ENCODE results near the gene PEAK3.

Gene PEAK3

GRCh38 chr19:2251106-2252054, 30.6 kb downstream of the PEAK3 start:
- Histone ChIP-seq H3K27me3 (ENCODE audit: control insufficient read depth, insufficient read depth, low read length) (peaks cover 14% of the 10 kb centered on the region), H3K9me3 (ENCODE audit: control insufficient read depth, low read length) (no peaks in the 10 kb centered on the region), H2AFZ (no peak overlapping the region), H3K4me1 (no peaks in the 10 kb centered on the region), H3K79me2 (no peaks in the 10 kb centered on the region), H3K36me3 (ENCODE audit: control insufficient read depth, insufficient read depth, low read length) (no peaks in the 10 kb centered on the region), H3K27ac (no peak overlapping the region), H3K4me2 (ENCODE audit: low read length) (no peak overlapping the region), H3K4me3 (ENCODE audit: low read depth, low read length) (no peak overlapping the region), H3K9ac (no peak overlapping the region)
- TF ChIP-seq CTCF (IDR thresholded peaks at IDR 0.05), result no peak

- H3K4me1 ChIP-seq, result no peaks in the 10 kb centered on the region
- no peak overlapping the region for H3K4me2 ChIP-seq (ENCODE audit: low read length)
- H2AFZ ChIP-seq, result no peak overlapping the region
- no peak for TF ChIP-seq CTCF (IDR thresholded peaks at IDR 0.05)
- H3K9ac ChIP-seq, result no peak overlapping the region
- H3K9me3 ChIP-seq (ENCODE audit: control insufficient read depth, low read length), result no peaks in the 10 kb centered on the region
- H3K79me2 ChIP-seq, result no peaks in the 10 kb centered on the region
- H3K27me3 ChIP-seq (ENCODE audit: control insufficient read depth, insufficient read depth, low read length), result peaks cover 14% of the 10 kb centered on the region
- no peak overlapping the region for H3K4me3 ChIP-seq (ENCODE audit: low read depth, low read length)
- no peaks in the 10 kb centered on the region for H3K36me3 ChIP-seq (ENCODE audit: control insufficient read depth, insufficient read depth, low read length)
- H3K27ac ChIP-seq, result no peak overlapping the region
Observed at GRCh38 chr19:2250766-2251105, 31.2 kb downstream of the PEAK3 start.

DNA sequence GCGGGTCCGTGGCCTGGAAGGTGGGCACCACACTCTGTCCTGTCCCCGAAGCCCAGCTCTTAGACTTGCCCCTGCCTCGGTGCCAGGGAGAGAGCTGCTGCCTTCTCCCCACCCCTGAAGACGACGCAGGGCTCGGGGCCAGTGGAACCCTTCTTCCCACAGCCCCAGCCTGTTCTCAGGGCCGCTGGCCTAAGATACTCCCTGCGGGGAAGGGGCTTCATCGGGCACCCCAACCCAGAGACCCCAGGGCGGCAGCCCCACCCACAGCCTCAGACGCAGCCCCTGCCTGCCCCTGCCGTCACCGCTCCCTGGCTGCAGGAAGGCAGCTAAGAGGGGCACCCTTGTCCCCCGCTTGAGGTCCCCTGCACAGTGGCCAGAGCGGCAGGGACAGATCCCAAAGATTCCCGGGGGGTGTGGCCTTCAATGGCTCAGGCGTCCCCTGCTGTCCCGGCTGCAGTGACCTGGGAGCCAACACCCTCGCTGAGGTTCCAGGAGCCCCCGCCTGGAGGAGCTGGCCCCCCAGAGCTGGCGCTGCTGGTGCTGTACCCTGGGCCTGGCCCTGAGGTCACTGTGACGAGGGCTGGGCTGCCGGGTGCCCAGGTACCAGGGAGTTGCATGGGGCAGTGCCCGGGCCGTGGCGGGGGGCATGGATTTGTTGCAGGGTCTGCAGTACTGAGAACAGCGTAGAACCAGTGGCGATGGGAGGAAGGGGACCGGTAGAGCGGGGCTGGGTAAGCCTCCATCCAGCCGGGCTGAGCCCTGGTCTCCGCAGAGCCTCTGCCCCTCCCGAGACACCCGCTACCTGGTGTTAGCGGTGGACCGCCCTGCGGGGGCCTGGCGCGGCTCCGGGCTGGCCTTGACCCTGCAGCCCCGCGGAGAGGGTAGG, 31.9 kb downstream of the PEAK3 start:
- no peak for TF ChIP-seq CTCF (IDR thresholded peaks at IDR 0.05)
- peaks cover 14% of the 10 kb centered on the region for H3K27me3 ChIP-seq (ENCODE audit: control insufficient read depth, insufficient read depth, low read length)
- H3K36me3 ChIP-seq (ENCODE audit: control insufficient read depth, insufficient read depth, low read length), result no peaks in the 10 kb centered on the region
- no peak overlapping the region for H3K4me2 ChIP-seq (ENCODE audit: low read length)
- H3K27ac ChIP-seq, result no peak overlapping the region
- H3K9ac ChIP-seq, result no peak overlapping the region
- H2AFZ ChIP-seq, result no peak overlapping the region
- no peaks in the 10 kb centered on the region for H3K9me3 ChIP-seq (ENCODE audit: control insufficient read depth, low read length)
- no peak overlapping the region for H3K4me3 ChIP-seq (ENCODE audit: low read depth, low read length)
- no peaks in the 10 kb centered on the region for H3K4me1 ChIP-seq
- H3K79me2 ChIP-seq, result no peaks in the 10 kb centered on the region

- Histone ChIP-seq H3K27ac (no peak within 1 kb of the TSS), H3K9ac (no peak within 1 kb of the TSS), H3K79me2 (no peaks in the 10 kb centered on the region), H3K4me2 (ENCODE audit: low read length) (no peak within 1 kb of the TSS), H3K4me1 (no peaks in the 10 kb centered on the region), H3K36me3 (ENCODE audit: control insufficient read depth, insufficient read depth, low read length) (no peaks in the 10 kb centered on the region), H2AFZ (no peak within 1 kb of the TSS), H3K27me3 (ENCODE audit: control insufficient read depth, insufficient read depth, low read length) (peaks cover 14% of the 10 kb centered on the region), H3K9me3 (ENCODE audit: control insufficient read depth, low read length) (no peaks in the 10 kb centered on the region), H3K4me3 (ENCODE audit: low read depth, low read length) (no peak within 1 kb of the TSS)
- TF ChIP-seq CTCF (IDR thresholded peaks at IDR 0.05), result no peak
Observed at GRCh38 chr19:2249010-2249866, 32.7 kb downstream of the PEAK3 start, which contains the start of gene AMH. AMH (plus strand) TSS chr19:2249323; CDS start chr19:2249333, 10 bp downstream.
